Stimulated activated CD8-positive, alpha-beta memory T cell treated with anti-CD3 and anti-CD28 coated beads, Interleukin-4, amount 100 ng/mL, for 1 hour (primary cell): ENCODE results near the gene NRARP.

ENCODE experiments used
- DNase-seq, 2 donors: peaks; one replicate each; pipeline ENCODE4 v3.0.0-alpha.2; 2020; ENCODE audit warnings: low read depth in 2 of 2, low spot score in 1 of 2

Gene NRARP

DNA sequence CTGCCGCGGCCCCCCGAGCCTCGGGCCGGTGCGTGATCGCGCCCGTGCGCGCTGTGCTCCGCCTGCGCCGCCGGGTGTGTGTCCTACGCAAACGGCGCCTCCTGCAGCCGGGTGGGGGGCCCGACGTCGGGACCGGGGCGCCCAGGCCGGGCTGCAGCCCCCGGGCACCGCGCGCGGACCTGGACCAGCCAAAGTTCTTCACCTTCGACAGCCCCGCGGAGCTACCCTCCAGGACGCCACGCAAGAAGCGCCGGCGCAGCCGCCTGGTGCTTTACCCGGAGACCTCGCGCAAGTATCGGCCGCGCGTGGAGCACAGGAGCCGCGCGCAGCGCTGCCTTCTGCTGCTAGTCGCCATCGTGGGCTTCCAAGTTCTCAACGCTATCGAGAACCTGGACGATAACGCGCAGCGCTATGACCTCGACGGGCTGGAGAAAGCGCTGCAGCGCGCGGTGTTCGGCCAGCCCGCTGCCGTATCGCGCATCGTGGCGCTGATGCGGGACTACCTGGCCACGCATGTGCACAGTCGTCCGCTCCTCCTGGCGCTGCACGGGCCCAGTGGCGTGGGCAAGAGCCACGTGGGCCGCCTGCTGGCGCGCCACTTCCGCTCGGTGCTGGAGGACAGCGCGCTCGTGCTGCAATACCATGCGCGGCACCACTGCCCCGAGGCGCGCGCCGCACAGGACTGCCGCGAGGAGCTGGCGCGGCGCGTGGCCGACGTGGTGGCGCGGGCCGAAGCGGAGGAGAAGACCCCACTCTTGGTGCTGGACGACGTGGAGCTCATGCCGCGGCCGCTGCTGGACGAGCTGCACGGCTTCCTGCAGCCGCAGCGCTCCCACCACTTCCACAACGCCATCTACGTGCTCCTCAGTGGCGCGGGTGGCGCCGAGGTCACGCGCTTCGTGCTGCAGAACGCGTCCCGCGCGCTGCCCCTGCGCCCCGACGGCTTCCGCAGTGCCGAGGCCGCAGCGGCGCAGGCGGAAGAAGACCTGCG lies 23.1 kb downstream of the NRARP start:
- no peak for DNase-seq

DNA sequence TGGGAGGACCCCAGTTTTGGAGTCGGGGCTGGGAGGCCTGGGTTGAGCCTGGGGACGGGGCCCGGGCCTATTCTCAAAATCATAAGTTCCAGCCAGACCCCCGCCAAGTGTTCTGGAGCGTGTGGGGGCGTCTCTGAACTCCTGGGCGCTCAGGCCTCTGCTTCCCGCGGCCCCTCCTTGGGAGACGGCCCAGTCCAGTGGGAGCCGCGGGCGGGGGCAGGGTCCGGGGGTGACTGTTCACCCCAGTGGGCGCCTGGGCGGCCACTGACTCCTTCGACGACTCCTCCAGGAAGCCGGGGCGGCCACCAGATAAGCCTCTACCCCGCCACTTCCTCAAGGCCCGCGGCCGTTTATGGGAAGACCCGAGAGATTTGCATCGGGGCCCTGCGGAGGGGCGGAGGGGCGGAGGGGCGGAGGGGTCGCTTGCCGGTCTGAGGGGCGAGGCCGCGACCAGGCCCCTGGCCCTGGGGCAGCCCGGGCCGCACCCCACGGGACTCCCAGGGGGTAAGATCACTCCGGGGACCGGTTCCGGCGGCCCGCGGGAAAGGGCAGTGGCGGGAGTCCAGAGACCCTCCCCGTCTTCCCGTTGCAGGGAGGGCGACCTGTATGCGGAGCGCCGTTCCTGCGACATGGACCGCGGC lies 23.9 kb downstream of the NRARP start:
- no peak for DNase-seq

DNA sequence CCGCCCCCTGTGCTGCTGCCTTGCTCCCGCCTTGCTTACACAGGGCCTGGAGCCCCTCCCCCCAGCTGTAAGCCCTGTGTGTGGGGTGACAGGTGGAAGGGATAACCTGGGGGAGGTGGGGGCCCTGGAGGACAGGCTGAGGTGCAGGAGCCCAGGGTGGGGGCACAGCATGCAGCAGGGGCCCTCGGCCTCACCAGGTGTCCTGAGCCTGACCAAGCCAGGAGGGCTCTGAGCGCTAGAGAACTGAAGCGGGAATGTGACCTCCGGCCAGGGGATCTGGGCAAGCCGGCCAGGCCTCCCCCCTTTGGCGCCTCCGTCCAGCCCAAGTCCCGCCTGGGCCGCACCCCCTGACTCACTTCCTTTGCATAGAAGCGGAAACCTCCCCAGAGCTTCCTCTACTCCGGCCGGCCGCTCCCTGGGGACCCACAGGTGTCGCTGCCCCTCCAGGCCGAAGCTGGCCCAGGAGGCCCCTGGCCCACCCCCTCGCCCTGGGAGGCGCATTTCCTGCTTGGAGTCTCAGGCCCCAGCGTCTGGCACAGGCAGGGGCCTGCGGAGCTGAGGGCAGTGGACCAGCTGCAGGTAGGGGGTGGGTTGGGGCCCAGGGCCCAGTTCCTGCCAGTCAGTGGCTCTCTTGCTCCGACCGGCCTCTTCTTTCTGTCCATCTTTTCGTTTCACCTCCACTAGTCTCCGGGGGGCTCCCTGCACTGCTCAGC lies 24.6 kb downstream of the NRARP start, which contains the start of gene TOR4A:
TOR4A (plus strand) TSS at position 398 of the 713 bp plus-strand sequence. CDS start 964 bp downstream, outside the sequence.
- DNase-seq = no peak

GRCh38 chr9:137276473-137277328 lies 25.4 kb downstream of the NRARP start:
- DNase-seq = no peak

- DNase-seq = no peak
Measured at GRCh38 chr9:137275588-137276472, 26.2 kb downstream of the NRARP start.

- DNase-seq = no peak
Measured at GRCh38 chr9:137275203-137275587, 26.9 kb downstream of the NRARP start.

- DNase-seq = no peak
Measured at GRCh38 chr9:137273611-137274320, 28.3 kb downstream of the NRARP start.

DNA sequence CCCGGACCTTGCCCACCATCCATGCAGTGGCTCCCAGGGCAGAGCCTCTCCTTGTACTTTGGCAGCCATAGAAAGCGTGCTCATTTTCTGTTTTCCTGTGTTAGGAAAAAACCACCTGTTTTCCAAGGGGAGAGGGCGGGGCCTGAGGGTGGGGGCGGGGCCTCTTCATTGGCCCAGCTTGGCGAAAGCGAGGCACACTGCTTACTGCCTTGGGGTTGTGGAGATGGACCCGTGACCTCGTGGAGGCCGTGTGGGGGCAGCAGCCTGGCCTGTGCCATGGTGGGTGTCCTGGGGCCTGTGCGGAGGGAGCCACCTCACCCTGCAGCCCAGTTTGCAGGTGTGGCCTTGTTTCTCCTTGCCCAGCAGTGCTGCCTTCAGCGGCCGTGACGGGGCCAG lies 29.0 kb downstream of the NRARP start:
- no peak for DNase-seq

DNA sequence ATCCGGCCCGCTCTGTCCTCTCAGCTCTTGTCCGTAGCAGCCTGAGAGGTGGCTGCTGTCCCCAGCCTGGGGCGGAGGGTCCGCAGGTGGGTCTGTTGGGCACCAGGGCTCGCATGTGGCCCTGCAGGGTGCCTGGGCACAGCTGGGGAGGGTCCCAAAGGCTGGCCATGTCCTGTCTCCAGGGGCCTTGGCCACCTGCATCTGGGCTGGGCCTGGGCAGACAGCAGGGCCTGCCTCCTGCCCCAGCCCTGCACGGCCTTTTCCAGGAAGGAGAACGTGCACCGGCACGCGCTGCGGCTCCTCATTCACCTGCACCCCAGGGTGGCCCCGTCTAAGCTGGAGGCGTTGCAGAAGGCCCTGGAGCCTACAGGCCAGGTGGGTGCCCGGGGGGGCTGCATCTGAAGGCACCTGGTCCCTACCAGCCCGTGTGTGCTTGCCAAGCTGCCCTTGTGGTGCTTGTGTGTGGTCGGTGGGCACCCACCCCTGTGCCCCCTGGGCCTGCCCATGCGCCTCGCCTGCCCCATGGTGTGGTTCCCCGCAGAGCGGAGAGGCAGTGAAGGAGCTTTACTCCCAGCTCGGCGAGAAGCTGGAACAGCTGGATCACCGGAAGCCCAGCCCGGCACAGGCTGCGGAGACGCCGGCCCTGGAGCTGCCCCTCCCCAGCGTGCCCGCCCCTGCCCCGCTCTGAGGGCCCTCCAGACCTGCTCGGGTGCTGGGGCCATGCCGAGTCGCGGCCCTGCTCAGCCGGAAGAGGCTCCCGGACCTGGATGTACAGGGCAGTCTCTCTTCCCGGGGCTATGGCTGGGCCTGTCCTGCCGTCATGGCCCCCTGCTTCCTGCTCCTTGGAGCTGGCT lies 29.6 kb downstream of the NRARP start:
- no peak for DNase-seq

GRCh38 chr9:137271696-137272076 lies 30.4 kb downstream of the NRARP start:
- DNase-seq = no peak

DNA sequence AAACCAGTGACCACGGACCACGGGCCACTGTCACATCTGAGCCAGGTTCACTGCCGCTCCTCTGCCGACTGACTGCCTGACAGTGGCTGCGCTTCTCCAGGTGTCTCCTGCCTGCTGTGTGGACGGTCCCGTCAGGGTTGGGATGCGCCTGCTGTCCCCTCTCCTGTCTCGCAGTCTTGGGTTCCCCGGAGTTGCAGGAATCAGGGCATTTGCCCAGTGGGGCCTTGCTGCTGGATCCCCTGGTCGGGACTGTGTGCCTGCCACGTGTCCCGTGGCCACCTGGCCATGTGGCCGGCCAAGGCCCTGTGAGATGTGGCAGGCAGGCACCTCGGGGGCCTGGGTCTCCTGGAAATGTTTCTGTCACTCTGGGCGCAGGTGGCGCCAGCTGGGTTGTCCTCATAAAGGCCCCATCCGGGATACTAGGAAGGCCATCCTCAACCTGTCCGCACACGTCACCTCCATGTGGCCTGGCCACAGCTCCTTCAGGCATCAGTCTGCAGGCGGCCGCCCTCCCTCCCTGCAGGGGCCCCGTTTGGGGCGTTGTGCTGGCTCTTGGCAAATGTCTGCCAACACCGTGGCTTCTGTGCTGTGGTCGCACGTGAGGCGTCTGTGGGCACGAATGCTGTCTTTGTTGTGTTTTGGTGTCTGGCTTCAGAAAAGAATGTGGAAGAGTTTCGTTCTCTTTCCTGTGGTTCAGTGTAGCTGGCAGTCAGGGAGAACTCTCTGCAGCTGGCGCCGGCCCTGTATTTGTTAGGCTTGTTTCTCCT lies 31.0 kb downstream of the NRARP start:
- DNase-seq = no peak

GRCh38 chr9:137269231-137269772 lies 32.8 kb downstream of the NRARP start:
- no peak for DNase-seq

DNA sequence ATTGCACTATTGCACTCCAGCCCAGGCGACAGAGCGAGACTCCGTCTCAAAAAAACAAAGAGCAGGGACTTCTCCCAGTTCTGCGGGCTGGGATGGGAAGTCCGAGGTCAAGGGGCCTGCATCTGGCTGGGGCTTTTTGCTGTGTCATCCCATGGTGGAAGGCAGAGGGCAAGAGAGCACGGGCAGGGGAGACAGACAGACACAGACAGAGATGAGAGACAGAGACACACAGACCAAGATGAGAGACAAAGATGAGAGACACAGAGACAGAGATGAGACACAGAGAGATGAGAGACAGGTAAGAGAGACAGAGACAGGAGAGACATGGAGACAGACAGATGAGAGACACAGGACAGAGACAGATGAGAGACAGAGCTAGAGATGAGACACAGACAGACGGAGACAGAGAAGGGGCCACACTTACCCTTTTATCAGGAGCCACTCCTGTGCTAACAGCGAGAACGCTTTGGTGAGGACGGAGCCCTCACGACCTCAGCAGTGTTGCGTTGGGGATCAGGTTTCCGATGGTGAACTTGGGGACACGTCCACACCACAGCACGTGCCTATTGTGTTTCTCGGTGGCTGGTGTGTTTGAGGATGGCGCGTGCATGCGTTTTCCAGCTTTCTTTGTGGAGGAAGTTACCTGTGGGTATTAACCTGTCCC lies 33.4 kb downstream of the NRARP start:
- no peak for DNase-seq

DNA sequence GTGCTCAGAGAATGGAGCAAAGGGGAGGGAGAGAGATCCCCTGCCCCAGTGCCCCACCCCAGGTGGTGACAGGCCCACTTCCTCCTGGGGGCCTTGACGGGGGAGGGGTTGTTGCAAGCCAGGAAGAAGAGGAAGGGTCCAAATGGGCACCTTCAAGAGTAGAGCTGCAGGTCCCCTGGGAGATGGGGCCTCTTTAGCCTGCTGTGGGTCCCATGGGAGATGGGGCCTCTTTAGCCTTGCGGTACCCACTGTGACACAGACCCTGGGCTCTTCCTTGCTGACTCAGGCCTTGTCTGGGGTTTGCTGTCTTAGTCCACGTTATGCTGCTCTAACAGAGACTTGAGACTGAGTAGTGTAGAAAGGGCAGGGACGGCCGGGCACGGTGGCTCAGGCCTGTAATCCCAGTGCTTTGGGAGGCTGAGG lies 34.1 kb downstream of the NRARP start:
- no peak for DNase-seq

DNA sequence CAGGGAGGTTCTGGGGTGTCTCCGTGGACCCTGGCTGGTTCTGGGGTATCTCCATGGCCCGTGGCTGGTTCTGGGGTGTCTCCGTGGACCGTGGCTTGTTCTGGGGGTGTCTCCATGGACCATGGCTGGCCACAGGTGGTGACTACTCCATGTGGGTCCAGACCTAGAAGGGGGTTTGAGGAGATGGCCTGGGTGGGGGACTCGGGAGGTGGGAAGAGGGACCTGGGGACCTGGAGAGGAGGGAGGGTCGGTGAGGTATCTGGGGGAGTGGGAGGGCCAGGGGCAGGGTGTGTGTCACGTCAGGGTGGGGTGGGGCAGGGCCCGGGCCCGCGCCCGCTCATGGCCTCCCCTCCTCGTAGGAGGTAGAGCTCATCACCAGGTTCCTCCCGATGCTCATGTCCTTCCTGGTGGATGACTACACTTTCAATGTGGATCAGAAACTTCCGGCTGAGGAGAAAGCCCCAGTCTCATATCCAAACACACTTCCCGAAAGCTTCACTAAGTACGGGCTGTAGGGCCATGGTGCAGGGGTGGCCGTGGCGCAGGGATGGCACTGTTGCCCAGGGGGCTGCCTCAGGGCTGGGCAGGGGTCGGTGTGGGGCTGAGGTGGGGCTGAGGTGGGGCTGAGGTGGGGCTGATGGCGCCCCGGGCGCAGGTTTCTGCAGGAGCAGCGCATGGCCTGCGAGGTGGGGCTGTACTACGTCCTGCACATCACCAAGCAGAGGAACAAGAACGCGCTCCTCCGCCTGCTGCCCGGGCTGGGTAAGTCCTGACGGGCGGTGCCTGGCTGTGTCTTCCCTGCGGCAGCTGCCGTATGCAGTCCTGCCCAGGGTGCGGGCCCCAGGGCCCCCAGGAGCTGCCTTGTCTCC lies 35.3 kb downstream of the NRARP start:
- DNase-seq = no peak

DNA sequence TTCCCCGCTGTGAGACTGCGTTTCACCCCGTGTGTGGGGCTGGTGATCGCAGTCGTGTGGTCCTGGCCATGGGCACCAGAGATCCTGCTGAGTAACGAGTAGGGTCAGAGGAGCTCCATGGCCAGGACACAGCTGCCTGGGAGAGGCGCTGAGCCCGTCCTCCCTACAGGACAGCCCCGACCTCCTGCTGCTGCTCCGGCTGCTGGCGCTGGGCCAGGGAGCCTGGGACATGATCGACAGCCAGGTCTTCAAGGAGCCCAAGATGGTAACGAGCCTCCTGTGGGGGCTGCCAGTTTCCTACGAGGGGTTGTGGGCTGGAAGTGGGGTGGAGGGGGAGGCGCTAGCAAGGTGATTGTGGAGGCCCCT lies 35.9 kb downstream of the NRARP start:
- no peak for DNase-seq
